Measurements from ENCODE around the gene KDM4C.

Gene KDM4C

GRCh38 chr9:6924149-6924548, 166.4 kb downstream of the KDM4C start:
- Mint-ChIP-seq H3K27ac (ENCODE audit: low read depth) (no peak overlapping the region), H3K36me3 (ENCODE audit: insufficient read depth) (peaks cover 9% of the 10 kb centered on the region), H3K27me3 (no peaks in the 10 kb centered on the region), H3K4me1 (peaks cover 90% of the 10 kb centered on the region), H3K4me3 (no peak overlapping the region), H3K9me3 (no peaks in the 10 kb centered on the region)
- ATAC-seq (replicated peaks; ENCODE audit: extremely low read depth, poor library complexity, severe bottlenecking) (no peak), DNase-seq (ENCODE audit: low spot score in 2 of 2) (no peak)

GRCh38 chr9:6924988-6925563, 167.3 kb downstream of the KDM4C start:
- ATAC-seq (replicated peaks; ENCODE audit: extremely low read depth, poor library complexity, severe bottlenecking): no peak
- Mint-ChIP-seq H3K4me1 (peaks cover 89% of the 10 kb centered on the region), H3K9me3 (no peaks in the 10 kb centered on the region), H3K36me3 (ENCODE audit: insufficient read depth) (peaks cover 9% of the 10 kb centered on the region), H3K4me3 (no peak overlapping the region), H3K27me3 (no peaks in the 10 kb centered on the region), H3K27ac (ENCODE audit: low read depth) (no peak overlapping the region)
- no peak for DNase-seq (ENCODE audit: low spot score in 2 of 2)

- peaks cover 8% of the 10 kb centered on the region for H3K36me3 Mint-ChIP-seq (ENCODE audit: insufficient read depth)
- H3K27ac Mint-ChIP-seq (ENCODE audit: low read depth): peak overlapping the region; percentile 50
- no peaks in the 10 kb centered on the region for H3K27me3 Mint-ChIP-seq
- no peaks in the 10 kb centered on the region for H3K9me3 Mint-ChIP-seq
- DNase-seq (ENCODE audit: low spot score in 2 of 2) (no peak), ATAC-seq (replicated peaks; ENCODE audit: extremely low read depth, poor library complexity, severe bottlenecking) (no peak)
- H3K4me3 Mint-ChIP-seq: no peak overlapping the region
- peaks cover 83% of the 10 kb centered on the region for H3K4me1 Mint-ChIP-seq
These were observed 168.1 kb downstream of the KDM4C start for GRCh38 chr9:6925836-6926235.

GRCh38 chr9:6926436-6926835, 168.7 kb downstream of the KDM4C start:
- Mint-ChIP-seq H3K9me3 (no peaks in the 10 kb centered on the region), H3K27ac (ENCODE audit: low read depth) (peak overlapping the region; percentile 50), H3K27me3 (no peaks in the 10 kb centered on the region), H3K4me3 (no peak overlapping the region), H3K4me1 (peaks cover 78% of the 10 kb centered on the region), H3K36me3 (ENCODE audit: insufficient read depth) (peaks cover 6% of the 10 kb centered on the region)
- DNase-seq (ENCODE audit: low spot score in 2 of 2) (no peak), ATAC-seq (replicated peaks; ENCODE audit: extremely low read depth, poor library complexity, severe bottlenecking) (no peak)

GRCh38 chr9:6927838-6928237, 170.1 kb downstream of the KDM4C start:
- peaks cover 73% of the 10 kb centered on the region for H3K4me1 Mint-ChIP-seq
- H3K27ac Mint-ChIP-seq (ENCODE audit: low read depth): no peak overlapping the region
- ATAC-seq (replicated peaks; ENCODE audit: extremely low read depth, poor library complexity, severe bottlenecking) (no peak), DNase-seq (ENCODE audit: low spot score in 2 of 2) (no peak)
- no peaks in the 10 kb centered on the region for H3K9me3 Mint-ChIP-seq
- H3K36me3 Mint-ChIP-seq (ENCODE audit: insufficient read depth): peaks cover 6% of the 10 kb centered on the region
- H3K27me3 Mint-ChIP-seq: no peaks in the 10 kb centered on the region
- H3K4me3 Mint-ChIP-seq: no peak overlapping the region

- no peak overlapping the region for H3K4me3 Mint-ChIP-seq
- ATAC-seq (replicated peaks; ENCODE audit: extremely low read depth, poor library complexity, severe bottlenecking) (no peak), DNase-seq (ENCODE audit: low spot score in 2 of 2) (no peak)
- H3K4me1 Mint-ChIP-seq: peaks cover 65% of the 10 kb centered on the region
- H3K27ac Mint-ChIP-seq (ENCODE audit: low read depth): peak overlapping the region; percentile 18
- H3K27me3 Mint-ChIP-seq: no peaks in the 10 kb centered on the region
- H3K36me3 Mint-ChIP-seq (ENCODE audit: insufficient read depth): peaks cover 7% of the 10 kb centered on the region
- no peaks in the 10 kb centered on the region for H3K9me3 Mint-ChIP-seq
These were observed 171.1 kb downstream of the KDM4C start for GRCh38 chr9:6928863-6929262.

GRCh38 chr9:6929441-6930215, 171.9 kb downstream of the KDM4C start:
- no peak overlapping the region for H3K4me3 Mint-ChIP-seq
- no peaks in the 10 kb centered on the region for H3K27me3 Mint-ChIP-seq
- peaks cover 61% of the 10 kb centered on the region for H3K4me1 Mint-ChIP-seq

GRCh38 chr9:6930827-6931226, 173.1 kb downstream of the KDM4C start:
- ATAC-seq (replicated peaks; ENCODE audit: extremely low read depth, poor library complexity, severe bottlenecking): no peak
- DNase-seq (ENCODE audit: low spot score in 2 of 2): no peak
- Mint-ChIP-seq H3K4me3 (no peak overlapping the region), H3K36me3 (ENCODE audit: insufficient read depth) (peaks cover 10% of the 10 kb centered on the region), H3K4me1 (peaks cover 49% of the 10 kb centered on the region), H3K27ac (ENCODE audit: low read depth) (no peak overlapping the region), H3K9me3 (no peaks in the 10 kb centered on the region), H3K27me3 (no peaks in the 10 kb centered on the region)

More at GRCh38 chr9:6929441-6930215, 171.9 kb downstream of the KDM4C start:
- no peaks in the 10 kb centered on the region for H3K9me3 Mint-ChIP-seq
- no peak for DNase-seq (ENCODE audit: low spot score in 2 of 2)
- peaks cover 10% of the 10 kb centered on the region for H3K36me3 Mint-ChIP-seq (ENCODE audit: insufficient read depth)
- peak overlapping the region; percentile 18 for H3K27ac Mint-ChIP-seq (ENCODE audit: low read depth)
- ATAC-seq (replicated peaks; ENCODE audit: extremely low read depth, poor library complexity, severe bottlenecking): no peak

- ATAC-seq (replicated peaks; ENCODE audit: extremely low read depth, poor library complexity, severe bottlenecking) (no peak), DNase-seq (ENCODE audit: low spot score in 2 of 2) (no peak)
- Mint-ChIP-seq H3K4me3 (no peak overlapping the region), H3K36me3 (ENCODE audit: insufficient read depth) (peaks cover 10% of the 10 kb centered on the region), H3K27ac (ENCODE audit: low read depth) (no peak overlapping the region), H3K4me1 (peaks cover 39% of the 10 kb centered on the region), H3K27me3 (no peaks in the 10 kb centered on the region), H3K9me3 (no peaks in the 10 kb centered on the region)
These were observed 174.1 kb downstream of the KDM4C start for GRCh38 chr9:6931913-6932312.

- Mint-ChIP-seq H3K36me3 (ENCODE audit: insufficient read depth) (peaks cover 7% of the 10 kb centered on the region), H3K27ac (ENCODE audit: low read depth) (no peak overlapping the region), H3K9me3 (no peaks in the 10 kb centered on the region), H3K4me3 (no peak overlapping the region), H3K27me3 (no peaks in the 10 kb centered on the region), H3K4me1 (peaks cover 10% of the 10 kb centered on the region)
- ATAC-seq (replicated peaks; ENCODE audit: extremely low read depth, poor library complexity, severe bottlenecking): no peak
- no peak for DNase-seq (ENCODE audit: low spot score in 2 of 2)
These were observed 178.3 kb downstream of the KDM4C start for GRCh38 chr9:6936103-6936502.

GRCh38 chr9:6937209-6937608, 179.4 kb downstream of the KDM4C start:
- peaks cover 13% of the 10 kb centered on the region for H3K4me1 Mint-ChIP-seq
- H3K9me3 Mint-ChIP-seq: no peaks in the 10 kb centered on the region
- H3K36me3 Mint-ChIP-seq (ENCODE audit: insufficient read depth): peaks cover 11% of the 10 kb centered on the region
- no peak overlapping the region for H3K4me3 Mint-ChIP-seq
- H3K27ac Mint-ChIP-seq (ENCODE audit: low read depth): no peak overlapping the region
- ATAC-seq (replicated peaks; ENCODE audit: extremely low read depth, poor library complexity, severe bottlenecking): no peak
- no peaks in the 10 kb centered on the region for H3K27me3 Mint-ChIP-seq
- no peak for DNase-seq (ENCODE audit: low spot score in 2 of 2)

GRCh38 chr9:6938447-6938846, 180.7 kb downstream of the KDM4C start:
- no peaks in the 10 kb centered on the region for H3K9me3 Mint-ChIP-seq
- no peaks in the 10 kb centered on the region for H3K27me3 Mint-ChIP-seq
- no peak for DNase-seq (ENCODE audit: low spot score in 2 of 2)
- H3K27ac Mint-ChIP-seq (ENCODE audit: low read depth): no peak overlapping the region
- H3K36me3 Mint-ChIP-seq (ENCODE audit: insufficient read depth): peaks cover 11% of the 10 kb centered on the region
- no peak for ATAC-seq (replicated peaks; ENCODE audit: extremely low read depth, poor library complexity, severe bottlenecking)
- H3K4me3 Mint-ChIP-seq: no peak overlapping the region
- H3K4me1 Mint-ChIP-seq: peaks cover 19% of the 10 kb centered on the region

- ATAC-seq (replicated peaks; ENCODE audit: extremely low read depth, poor library complexity, severe bottlenecking) (no peak), DNase-seq (ENCODE audit: low spot score in 2 of 2) (no peak)
- no peak overlapping the region for H3K27ac Mint-ChIP-seq (ENCODE audit: low read depth)
- H3K4me1 Mint-ChIP-seq: peaks cover 22% of the 10 kb centered on the region
- H3K36me3 Mint-ChIP-seq (ENCODE audit: insufficient read depth): peaks cover 10% of the 10 kb centered on the region
- no peak overlapping the region for H3K4me3 Mint-ChIP-seq
- no peaks in the 10 kb centered on the region for H3K9me3 Mint-ChIP-seq
- H3K27me3 Mint-ChIP-seq: no peaks in the 10 kb centered on the region
These were observed 181.1 kb downstream of the KDM4C start for GRCh38 chr9:6938873-6939272.
